ENCODE data around the gene AXIN1.
"Not testable (repeated sequence)": the region's sequence is repeated elsewhere in the genome, so short reads cannot be mapped to it uniquely, and the experiment has no call there.

AXIN1 gene

DNA sequence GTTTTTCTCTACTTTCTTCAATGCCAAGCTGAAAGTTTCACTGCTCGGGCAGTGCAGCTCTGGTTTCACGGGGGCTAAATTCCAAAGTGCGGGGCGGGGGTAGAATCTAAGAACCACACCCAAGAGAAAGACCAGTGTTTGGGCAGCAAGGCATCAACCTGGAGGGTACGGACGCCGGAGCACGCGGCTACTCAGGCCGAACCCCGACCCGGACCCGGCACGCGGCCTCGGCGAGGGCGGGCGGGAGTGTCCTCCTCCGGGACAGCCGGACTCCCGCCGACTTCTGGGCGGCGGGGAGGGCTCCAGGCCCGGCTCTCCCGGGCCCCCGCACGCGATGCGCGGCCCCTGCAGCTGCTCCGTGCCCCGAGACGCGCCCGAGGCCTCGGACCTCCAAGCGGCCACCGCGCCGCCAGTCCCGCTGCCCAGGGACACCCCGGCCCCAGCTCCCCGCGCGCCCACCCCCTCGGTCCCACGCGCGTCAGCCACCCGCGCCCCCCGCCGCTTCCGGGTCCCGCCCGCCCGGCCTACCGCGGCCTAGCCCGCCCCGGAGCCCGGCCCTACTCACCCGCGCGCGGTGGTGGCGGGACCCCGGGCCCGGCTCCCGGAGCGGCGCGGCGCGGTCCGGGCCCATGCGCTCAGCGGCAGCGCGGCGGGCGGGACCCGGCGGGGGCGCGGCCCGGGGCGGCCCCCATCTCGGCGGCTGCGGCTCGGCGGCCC, 561 bp downstream of the AXIN1 start:
- peak; percentile 37 for DNase-seq

DNA sequence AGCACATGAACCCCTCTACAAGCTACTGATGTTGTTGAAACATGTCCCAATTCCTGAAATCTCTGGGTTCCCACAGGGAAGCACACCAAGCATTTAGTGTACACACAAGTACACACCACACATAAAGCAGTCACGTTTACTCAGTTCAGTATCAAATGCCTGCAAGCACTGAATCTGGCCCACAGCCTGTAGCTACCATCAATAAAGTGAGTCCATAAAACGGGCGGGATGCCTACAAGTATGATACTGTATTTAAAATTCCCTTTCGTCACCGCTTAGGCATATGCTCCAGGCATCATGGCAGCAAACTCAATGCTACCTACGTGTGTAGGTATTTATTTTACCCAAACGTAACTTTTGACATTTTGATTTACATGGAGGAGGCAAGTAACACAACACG, 2.3 kb downstream of the AXIN1 start:
- DNase-seq = no peak

DNA sequence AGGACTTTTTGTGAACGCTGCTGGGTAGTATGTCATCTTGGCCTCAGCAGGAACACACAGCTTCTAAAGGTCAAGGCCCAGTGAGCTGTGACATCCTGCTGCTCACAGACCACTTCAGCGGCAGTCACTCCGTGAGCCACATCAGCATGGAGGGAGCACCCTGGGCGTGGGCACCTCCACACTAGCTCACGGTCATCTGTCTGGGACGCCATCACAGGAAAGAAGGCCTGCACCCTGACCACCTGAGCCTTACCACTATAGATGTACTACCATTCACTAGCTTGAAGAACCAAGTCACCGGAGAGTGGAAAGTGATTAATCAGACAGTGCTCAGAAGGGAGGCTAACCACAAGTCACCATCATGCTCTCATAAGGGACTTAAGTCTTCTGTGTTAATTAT, 3.3 kb downstream of the AXIN1 start:
- no peak for DNase-seq

DNA sequence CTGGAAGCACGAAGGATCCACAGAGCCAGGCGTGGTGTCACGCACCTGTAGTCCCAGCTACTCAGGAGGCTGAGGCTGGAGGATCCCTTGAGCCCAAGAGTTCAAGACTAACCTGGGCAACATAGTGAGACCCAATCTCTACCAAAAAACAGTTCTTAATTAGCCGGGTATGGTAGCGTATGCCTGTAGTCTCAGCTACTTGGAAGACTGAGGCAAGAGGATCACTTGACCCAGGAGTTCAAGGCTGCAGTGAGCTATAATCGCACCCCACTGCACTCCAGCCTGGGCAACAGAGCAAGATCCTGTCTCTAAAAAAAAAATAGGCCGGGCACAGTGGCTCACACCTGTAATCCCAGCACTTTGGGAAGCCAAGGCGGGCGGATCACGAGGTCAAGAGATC, 4.0 kb downstream of the AXIN1 start:
- DNase-seq = not testable (repeated sequence)

DNA sequence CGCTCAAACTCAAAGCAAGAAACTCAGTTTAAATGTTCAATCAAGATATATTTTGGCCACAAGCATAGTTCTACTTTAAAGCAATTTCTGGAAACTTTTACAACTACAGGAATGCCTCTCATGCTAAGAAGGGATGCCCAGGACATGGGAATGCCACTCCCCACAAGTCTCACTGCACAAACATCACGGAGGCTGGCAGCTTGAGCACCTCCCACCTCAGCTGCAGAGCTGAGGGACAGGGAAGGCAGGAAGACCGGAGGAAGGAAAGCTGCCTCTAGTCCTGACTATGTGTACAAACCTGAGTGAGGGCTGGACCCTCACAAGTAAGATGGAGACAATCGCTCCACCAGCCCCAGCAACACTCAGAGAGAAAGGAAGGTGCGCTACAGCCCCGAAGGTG, 5.3 kb downstream of the AXIN1 start:
- DNase-seq = no peak

DNA sequence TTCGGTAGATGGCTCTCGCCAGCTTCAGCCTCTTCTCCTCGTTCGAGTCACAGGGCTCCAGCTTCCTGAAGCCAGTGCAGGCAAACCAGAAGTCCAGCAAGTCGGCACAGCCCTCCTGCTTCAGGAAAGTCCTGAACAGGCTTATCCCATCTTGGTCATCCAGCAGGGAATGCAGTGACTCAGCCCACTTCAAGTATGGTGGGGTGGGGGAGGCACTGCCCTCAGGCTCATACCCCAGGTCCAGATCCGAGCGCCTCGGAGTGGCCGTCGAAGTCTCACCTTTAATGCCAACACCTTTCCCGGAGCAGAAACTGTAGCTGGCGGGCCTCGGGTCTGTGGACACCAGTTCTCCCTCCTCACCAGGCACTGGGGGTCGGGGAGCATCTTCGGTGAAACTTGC, 5.9 kb downstream of the AXIN1 start:
- no peak for DNase-seq

DNA sequence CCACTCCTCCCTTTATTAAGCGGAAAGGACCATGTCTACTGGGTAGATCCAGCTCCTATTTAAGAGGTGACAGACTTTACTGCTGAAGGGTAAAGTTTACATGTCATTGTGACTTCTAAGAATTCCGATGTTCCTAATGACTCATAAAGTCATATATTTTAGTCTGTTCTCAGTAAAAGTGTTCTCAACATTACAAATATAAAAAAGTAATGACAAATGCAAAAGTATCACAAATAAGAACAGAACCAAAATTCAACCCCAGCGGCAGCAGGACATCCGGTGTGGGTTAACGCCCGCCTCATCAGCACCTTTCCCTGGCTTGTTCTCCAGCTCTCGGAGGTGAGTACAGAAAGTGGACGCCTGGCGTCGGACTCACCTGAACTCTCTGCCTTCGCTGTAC, 6.8 kb downstream of the AXIN1 start:
- no peak for DNase-seq

DNA sequence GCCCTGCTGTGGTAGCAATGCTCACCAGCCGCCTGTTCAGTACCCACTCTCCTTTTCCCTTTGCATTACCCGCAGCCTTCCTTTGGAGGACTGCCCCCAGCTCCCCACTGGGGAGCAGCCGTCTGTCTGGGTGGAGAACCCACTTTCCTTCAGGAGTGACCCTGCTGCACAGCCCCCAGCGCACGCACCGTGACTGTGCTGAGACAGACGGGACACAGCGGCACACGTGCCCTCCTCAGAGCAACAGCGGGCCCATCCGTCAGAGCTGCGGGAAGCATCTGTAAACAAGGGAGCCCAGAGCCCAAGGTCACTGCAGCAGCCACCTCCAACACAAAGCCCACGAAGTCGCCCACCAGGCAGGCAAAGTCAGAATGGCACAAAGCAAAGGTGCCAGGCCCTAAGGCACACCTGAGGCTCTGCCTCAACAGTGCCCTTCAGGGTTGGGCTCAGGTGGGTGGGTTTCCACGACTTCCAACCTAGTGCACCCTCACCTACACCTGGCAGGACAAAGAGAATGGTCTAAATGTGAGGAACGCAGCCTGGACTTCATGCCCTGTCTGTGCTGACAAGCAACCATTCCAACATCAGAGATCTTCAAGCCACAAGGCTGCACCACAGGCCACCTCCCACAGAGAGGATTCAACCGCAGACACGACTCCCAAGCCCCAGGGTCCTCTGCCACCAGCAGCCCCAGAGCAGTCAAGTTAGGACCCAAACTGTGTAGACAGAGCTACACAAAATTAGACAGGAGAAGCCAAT, 9.9 kb downstream of the AXIN1 start:
- DNase-seq = no peak

DNA sequence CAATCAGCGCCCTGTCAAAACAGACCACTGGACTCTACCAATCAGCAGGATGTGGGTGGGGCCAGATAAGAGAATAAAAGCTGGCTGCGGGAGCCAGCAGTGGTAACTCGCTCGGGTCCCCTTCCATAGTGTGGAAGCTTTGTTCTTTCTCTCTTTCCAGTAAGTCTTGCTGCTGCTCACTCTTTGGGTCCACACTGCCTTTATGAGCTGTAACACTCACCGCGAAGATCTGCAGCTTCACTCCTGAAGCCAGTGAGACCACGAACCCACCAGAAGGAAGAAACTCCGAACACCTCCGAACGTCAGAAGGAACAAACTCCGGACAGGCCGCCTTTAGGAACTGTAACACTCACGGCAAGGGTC, 10.6 kb downstream of the AXIN1 start:
- not testable (repeated sequence) for DNase-seq

DNA sequence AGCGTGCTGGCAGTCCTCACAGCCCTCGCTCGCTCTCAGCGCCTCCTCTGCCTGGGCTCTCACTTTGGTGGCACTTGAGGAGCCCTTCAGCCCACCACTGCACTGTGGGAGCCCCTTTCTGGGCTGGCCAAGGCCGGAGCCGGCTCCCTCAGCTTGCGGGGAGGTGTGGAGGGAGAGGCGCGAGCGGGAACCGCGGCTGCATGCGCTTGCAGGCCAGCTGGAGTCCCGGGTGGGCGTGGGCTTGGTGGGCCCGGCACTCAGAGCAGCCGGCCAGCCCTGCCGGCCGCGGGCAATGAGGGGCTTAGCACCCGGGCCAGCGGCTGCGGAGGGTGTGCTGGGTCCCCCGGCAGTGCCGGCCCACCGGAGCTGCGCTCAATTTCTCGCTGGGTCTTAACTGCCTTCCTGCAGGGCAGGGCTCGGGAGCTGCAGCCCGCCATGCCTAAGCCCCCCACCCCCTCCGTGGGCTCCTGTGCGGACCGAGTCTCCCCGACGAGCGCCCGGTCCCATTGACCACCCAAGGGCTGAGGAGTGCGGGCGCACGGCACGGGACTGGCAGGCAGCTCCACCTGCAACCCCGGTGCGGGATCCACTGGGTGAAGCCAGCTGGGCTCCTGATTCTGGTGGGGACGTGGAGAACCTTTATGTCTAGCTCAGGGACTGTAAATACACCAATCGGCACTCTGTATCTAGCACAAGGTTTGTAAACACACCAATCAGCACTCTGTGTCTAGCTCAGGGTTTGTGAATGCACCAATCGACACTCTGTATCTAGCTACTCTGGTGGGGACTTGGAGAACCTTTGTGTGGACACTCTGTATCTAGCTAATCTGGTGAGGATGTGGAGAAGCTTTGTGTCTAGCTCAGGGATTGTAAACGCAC, 11.2 kb downstream of the AXIN1 start:
- DNase-seq = not testable (repeated sequence)

DNA sequence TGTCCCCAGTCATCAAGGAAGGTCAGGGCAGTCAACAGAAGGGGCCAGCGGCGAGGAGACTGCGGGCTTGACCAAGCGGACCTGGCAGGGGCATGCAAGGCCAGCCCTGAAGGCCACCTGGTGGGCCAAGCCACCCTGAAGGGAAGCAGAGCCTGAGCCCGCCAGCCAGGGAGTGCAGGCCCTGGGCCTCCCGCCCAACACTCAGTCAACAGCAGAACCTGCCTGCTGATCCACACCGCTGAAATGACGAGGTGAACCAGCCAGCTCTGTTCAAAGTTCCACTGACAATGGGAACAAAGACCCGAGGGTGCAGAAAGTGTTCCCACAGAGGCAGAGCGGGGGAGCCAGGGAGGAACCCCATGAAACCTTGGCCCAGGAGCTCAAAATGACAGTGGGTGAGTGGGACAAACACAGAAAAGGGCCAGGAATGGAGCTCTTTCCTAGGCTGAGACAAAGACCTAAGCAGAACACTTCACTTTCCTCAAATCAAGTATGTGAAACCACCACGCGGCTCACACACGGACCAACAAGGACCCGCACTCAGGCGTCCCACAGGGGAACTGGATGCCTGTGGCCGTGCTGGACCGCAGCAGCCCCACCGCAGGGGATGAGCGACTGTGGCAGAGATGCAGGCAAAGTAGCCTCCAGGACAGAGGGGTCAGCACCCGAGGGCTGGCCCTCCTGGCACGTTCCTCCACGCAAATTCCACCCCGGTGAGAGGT, 12.0 kb downstream of the AXIN1 start:
- no peak for DNase-seq

DNA sequence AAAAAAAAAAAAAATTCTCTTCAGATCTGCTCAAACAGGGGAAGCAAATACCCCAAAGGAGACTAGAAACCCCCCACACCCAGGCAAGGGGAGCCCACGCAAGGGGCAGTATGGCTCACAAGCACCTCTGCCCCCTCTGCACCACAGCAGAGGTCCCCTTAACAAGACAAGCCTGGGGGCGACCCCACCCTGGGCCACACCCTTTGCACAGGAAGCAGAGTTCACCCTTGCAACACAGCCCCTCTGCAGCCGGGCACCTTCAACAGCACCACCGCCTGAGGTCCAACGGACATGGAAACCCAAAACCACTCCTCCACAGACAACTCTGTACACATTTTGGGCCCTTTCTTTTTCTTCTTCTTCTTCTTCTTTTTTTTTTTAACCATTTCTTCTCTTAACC, 12.8 kb downstream of the AXIN1 start:
- no peak for DNase-seq

DNA sequence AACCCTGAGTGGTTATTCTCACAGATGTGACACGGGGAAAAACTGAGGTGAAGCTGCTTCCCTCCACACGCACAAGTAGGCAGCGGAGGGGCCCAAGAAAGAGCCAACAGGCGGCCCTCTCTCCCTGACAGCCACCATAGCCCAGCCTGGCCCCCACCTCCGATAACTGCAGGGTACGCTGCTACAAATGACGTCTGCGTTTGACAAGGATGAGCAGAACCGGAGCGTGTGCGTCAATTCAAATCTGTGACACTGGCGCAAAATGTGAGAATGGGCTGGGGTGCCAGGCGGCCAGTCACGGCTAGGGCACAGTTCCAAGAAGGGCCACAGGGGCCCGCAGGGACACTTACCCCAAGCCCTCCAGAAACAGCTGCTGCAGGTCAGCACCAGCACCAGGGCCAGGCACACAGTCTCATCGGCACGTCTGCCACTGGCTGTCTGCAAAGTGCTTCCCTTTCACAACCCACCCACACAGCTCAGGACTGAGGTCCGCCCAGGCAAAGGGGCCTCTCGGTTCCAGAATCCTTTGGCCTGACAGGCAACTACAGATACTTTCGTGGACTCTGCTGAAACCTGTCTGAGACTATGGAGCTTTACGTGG, 14.4 kb downstream of the AXIN1 start:
- DNase-seq = no peak

DNA sequence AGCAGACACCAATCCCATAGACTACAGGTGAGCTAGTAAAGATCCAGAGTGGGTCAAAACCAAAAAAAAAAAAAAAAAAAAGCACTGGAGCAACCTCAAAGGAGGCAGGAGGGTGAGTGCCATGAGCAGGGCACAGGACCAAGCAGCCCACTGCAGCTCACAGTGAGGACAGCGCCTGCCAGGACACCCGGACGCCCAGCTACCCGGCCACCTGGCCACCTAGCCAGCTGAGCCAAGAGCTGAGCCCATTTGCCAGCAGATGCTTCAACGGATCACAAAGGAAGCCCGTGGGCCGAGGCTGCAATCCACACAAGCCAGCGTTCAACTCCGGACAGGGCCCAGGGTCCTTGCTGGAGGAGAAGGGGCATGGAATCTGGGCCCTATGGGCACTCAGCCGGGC, 15.1 kb downstream of the AXIN1 start:
- no peak for DNase-seq

DNA sequence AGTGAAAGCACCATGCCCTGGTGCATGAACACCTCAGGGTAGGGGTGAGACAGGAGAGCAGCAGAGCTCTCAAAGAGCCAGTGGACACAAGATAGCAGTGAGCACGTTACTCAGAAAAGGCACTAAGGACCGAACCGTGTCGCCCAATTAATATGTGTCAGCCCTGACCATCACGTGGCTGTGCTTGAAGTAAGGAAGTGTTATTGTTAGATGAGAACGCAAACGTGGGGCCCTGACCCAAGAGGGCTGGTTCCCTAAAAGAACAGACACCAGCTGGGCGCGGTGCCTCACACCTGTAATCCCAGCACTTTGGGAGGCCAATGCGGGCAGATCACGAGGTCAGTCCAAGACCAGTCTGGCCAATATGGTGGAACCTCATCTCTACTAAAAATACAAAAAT, 16.3 kb downstream of the AXIN1 start:
- DNase-seq = no peak

DNA sequence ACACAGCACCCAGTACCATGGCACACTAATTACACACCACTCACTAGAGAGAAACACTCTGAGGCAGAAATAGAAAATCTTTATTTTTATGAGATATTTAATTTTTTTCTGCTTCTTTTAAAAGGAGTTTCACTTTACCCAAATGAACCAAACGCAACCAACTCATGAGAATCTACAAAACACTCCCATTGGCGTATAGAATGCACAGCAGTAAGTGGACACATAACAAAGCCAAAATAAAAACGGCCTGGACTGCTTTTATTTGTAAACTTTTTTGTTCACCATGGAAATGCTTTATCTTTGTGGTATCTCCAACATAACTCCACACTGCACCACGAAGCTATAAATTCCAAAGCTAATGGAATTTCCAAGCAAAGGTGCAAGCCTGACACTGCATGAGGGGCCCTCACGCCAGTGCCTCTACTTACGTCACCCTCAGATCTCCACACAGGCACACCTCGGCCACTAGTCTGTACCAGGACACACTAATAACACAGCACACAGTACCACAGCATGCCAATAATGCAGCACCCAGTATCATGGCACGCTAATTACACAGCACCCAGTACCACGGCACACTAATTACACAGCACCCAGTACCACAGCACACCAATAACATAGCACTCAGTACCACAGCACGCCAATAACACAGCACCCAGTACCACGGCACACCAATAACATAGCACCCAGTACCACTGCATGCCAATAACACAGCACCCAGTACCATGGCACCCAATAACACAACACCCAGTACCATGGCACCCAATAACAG, 17.5 kb downstream of the AXIN1 start:
- not testable (repeated sequence) for DNase-seq

DNA sequence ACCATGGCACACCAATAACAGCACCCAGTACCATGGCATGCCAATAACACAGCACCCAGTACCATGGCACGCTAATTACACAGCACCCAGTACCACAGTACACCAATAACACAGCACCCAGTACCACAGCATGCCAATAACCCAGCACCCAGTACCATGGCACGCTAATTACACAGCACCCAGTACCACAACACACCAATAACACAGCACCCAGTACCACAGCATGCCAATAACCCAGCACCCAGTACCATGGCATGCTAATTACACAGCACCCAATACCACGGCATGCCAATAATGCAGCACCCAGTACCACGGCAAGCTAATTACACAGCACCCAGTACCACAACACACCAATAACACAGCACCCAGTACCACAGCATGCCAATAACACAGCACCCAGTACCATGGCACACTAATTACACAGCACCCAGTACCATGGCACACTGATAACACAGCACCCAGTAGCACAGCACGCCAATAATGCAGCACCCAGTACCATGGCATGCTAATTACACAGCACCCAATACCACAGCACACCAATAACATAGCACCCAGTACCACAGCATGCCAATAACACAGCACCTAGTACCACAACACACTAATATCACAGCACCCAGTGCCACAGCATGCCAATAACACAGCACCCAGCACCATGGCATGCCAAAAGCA, 18.2 kb downstream of the AXIN1 start:
- DNase-seq = not testable (repeated sequence)

DNA sequence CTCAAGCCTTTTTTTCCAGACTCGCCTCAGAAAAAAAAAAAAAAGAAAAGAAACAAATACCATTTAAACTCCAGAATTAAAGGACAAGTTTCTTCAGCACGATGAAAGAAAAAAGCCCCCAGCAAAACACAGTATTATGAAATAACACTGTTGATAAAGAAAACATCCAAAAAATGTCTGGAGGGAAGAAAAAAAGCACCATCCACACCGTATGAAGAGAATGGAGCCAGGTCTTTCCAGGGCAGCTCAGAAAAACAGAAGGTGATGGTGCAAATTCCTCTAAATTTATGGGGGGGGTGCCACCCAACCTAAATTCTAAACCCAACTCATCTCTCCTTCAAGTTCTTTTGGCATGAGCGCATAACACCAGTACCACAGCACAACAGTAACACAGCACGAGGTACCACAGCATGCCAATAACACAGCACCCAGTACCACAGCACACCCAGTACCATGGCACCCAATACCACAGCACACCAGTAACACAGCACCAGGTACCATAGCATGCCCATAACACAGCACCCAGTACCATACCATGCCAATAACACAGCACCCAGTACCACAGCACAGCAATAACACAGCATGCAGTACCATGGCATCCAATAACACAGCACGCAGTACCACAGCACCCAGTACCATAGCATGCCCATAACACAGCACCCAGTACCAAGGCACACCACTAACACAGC, 19.0 kb downstream of the AXIN1 start:
- no peak for DNase-seq

DNA sequence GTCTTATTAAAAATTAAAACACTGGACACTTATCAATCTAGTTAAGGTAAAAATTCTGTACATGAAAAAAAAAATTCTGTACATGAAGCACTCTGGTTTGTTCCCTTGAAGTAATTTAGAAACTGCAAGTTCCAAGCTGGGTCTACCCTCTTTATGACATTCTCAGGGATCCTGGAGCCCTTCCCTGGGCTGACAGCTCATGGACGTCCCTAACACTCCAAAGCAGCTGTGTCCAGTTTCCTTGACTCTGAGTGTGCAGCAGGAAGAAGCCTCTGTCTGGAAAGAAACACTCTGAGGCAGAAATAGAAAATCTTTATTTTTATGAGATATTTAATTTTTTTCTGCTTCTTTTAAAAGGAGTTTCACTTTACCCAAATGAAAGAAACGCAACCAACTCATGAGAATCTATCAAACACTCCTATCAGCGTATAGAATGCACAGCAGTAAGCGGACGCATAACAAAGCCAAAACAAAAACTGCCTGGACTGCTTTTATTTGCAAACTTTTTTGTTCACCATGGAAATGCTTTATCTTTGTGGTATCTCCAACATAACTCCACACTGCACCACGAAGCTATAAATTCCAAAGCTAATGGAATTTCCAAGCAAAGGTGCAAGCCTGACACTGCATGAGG, 21.2 kb downstream of the AXIN1 start:
- DNase-seq = not testable (repeated sequence)

DNA sequence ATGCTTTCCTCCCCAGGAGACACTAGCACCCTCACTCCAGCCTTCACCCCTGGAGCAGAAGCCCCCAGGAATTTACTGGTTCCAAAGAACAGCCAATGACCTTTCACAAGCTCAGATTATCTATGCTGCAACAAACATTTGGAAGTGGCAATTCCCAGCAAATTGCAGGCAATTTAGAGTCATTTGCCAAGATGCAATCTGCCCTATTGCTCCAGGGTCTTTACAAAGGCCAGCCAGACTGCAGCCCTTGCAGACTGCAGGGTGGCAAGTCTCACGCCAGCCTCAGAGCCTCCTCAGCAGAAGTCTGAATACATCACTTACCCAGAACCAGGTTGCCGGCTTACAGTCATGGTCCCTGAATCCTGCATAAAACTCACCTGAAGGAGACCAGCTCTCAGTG, 21.8 kb downstream of the AXIN1 start:
- no peak for DNase-seq

Data from stimulated activated CD4-positive, alpha-beta T cell treated with anti-CD3 and anti-CD28 coated beads, Interleukin-4, amount 100 ng/mL, for 1 hour (primary cell).